PC-3 (cell line): ENCODE measurements around the gene ANK3. TPM values are rescaled to one million over a fixed set of nuclear protein-coding genes. Genes with fewer than 3 reads are reported as not detected.

Source experiments
- ATAC-seq: fragments of 200-7000 bp; cut with Tn5 transposase; 2 replicates; pipeline ENCODE4 v1.9.1; 2020; ENCODE audit warnings: mild to moderate bottlenecking, moderate library complexity
- BruUV-seq: library from RNA; stranded (reverse); fragments of 400-500 nt; replicated peaks from 2 replicates; lab custom pipeline; 2021; lab: Mats Ljungman, UMichigan
- CTCF ChIA-PET: fragments of 300-600 bp; sonication (Branson Sonifier 250); formaldehyde crosslinking; loops from one replicate; lab custom pipeline; 2022; ENCODE audit warnings: antibody characterized with exemption; lab: Charles Lee
- POLR2A ChIA-PET: fragments of 300-600 bp; sonication (Branson Sonifier 250); formaldehyde crosslinking; loops from one replicate; lab custom pipeline; 2022; ENCODE audit warnings: antibody characterized with exemption; ENCODE audit not compliant: unreplicated experiment; lab: Charles Lee
- DNase-seq: peaks from one replicate; pipeline ENCODE4 v3.0.0-alpha.2; 2015
- H2AFZ ChIP-seq: fragments of 300-600 bp; sonication (generic); 2 replicates; pipeline ENCODE4 v1.6.0; 2016; ENCODE audit warnings: antibody characterized with exemption, low read length
- H3F3A ChIP-seq: fragments of 300-600 bp; sonication (generic); one replicate; pipeline ENCODE4 v1.6.0; 2017; ENCODE audit warnings: antibody characterized with exemption, low read length, control low read depth, mild to moderate bottlenecking; ENCODE audit not compliant: unreplicated experiment
- H3K27ac ChIP-seq: fragments of 300-600 bp; sonication (generic); 2 replicates; pipeline ENCODE4 v1.5.1; 2016; ENCODE audit warnings: mild to moderate bottlenecking, low read length
- H3K27me3 ChIP-seq: fragments of 300-600 bp; sonication (generic); 2 replicates; pipeline ENCODE4 v1.6.1; 2016; ENCODE audit warnings: low read length, mixed read lengths
- H3K36me3 ChIP-seq: fragments of 300-600 bp; sonication (generic); 2 replicates; pipeline ENCODE4 v1.6.1; 2016; ENCODE audit warnings: low read depth, mixed run types, low read length, mixed read lengths
- H3K4me1 ChIP-seq: fragments of 300-600 bp; sonication (generic); 2 replicates; pipeline ENCODE4 v1.5.1; 2016; ENCODE audit warnings: low read length; ENCODE audit not compliant: insufficient read depth
- H3K4me2 ChIP-seq: fragments of 300-600 bp; sonication (generic); 2 replicates; pipeline ENCODE4 v1.6.0; 2016; ENCODE audit warnings: low read length
- H3K4me3 ChIP-seq: fragments of 300-600 bp; sonication (generic); 2 replicates; pipeline ENCODE4 v1.5.1; 2016; ENCODE audit warnings: mild to moderate bottlenecking, low read length, mixed read lengths
- H3K79me2 ChIP-seq: fragments of 300-600 bp; sonication (generic); 2 replicates; pipeline ENCODE4 v1.6.1; 2017; ENCODE audit warnings: low read length, mixed read lengths
- H3K9ac ChIP-seq: fragments of 300-600 bp; sonication (generic); 2 replicates; pipeline ENCODE4 v1.6.0; 2016; ENCODE audit warnings: mild to moderate bottlenecking, low read length
- H3K9me2 ChIP-seq: fragments of 300-600 bp; sonication (generic); replicated peaks from 2 replicates; pipeline ENCODE4 v1.6.1; 2016; ENCODE audit warnings: mixed run types, low read length, mixed read lengths
- H3K9me3 ChIP-seq: fragments of 300-600 bp; sonication (generic); 2 replicates; pipeline ENCODE4 v1.6.1; 2016; ENCODE audit warnings: low read length, mixed read lengths
- H4K20me1 ChIP-seq: fragments of 300-600 bp; sonication (generic); 2 replicates; pipeline ENCODE4 v1.6.1; 2016; ENCODE audit warnings: low read length, mixed read lengths
- CTCF ChIP-seq: fragments of 300-600 bp; sonication (generic); conservative IDR thresholded peaks from 2 replicates; pipeline ENCODE4 v1.5.1; 2017; ENCODE audit warnings: antibody characterized with exemption, low read depth, mild to moderate bottlenecking, low read length
- EZH2 ChIP-seq: fragments of 300-600 bp; sonication (generic); IDR thresholded peaks from one replicate; pipeline ENCODE4 v1.6.1; 2017; ENCODE audit warnings: antibody characterized with exemption, mild to moderate bottlenecking, low read length; ENCODE audit not compliant: unreplicated experiment
- EZH2phosphoT487 ChIP-seq: fragments of 300-600 bp; sonication (generic); IDR thresholded peaks from 2 replicates; pipeline ENCODE4 v1.6.1; 2018; ENCODE audit warnings: mild to moderate bottlenecking, antibody characterized with exemption, low read length, borderline replicate concordance
- intact Hi-C: fragments of 100-400 bp; cut with micrococcal nuclease; formaldehyde crosslinking; loops from 2 replicates; pipeline ENCODE4 v1.9.0; 2023
- total RNA-seq: library from RNA; depleted of rRNA; stranded (reverse); fragments of >200 nt; gene quantifications from 2 replicates; pipeline ENCODE4 v1.2.3, GENCODE V29; 2014

ANK3 gene
- total RNA-seq, 1 experiment from 2014 or later = 29.5 TPM

- H3K4me3 ChIP-seq = no peak overlapping the region
- no peaks in the 10 kb centered on the region for H3K27me3 ChIP-seq
- H2AFZ ChIP-seq = no peak overlapping the region
- H3K4me2 ChIP-seq = no peak overlapping the region
- CTCF ChIA-PET = interaction anchor here (0.7 to 2.0 kb wide), 3 partner anchors 85 to 105 kb away, joined by 3 to 18 read pairs (median 7); no protein-coding TSS in a partner anchor
- no peaks in the 10 kb centered on the region for H3K9me2 ChIP-seq
- no peaks in the 10 kb centered on the region for H3K36me3 ChIP-seq
- no peak overlapping the region for H3K27ac ChIP-seq
- ATAC-seq (no peak), DNase-seq (no peak)
- no peak overlapping the region for H3K9ac ChIP-seq
- H3K4me1 ChIP-seq = peaks cover 22% of the 10 kb centered on the region
- POLR2A ChIA-PET = interaction anchor here (0.5 kb wide), 1 partner anchor 93 kb away, joined by 3 read pairs; no protein-coding TSS in a partner anchor
- H3K9me3 ChIP-seq = no peaks in the 10 kb centered on the region
- H4K20me1 ChIP-seq = no peaks in the 10 kb centered on the region
- no TSS peak for BruUV-seq
- TF ChIP-seq EZH2phosphoT487 (no peak), EZH2 (no peak), CTCF (no peak)
- H3F3A ChIP-seq = no peaks in the 10 kb centered on the region
- H3K79me2 ChIP-seq = no peaks in the 10 kb centered on the region
- intact Hi-C loops = loop anchor here (1.0 to 10.0 kb wide), 6 partner anchors 37 to 343 kb away; no protein-coding TSS in a partner anchor
These were observed 181.8 kb downstream of the ANK3 start for GRCh38 chr10:60207894-60208293.

DNA sequence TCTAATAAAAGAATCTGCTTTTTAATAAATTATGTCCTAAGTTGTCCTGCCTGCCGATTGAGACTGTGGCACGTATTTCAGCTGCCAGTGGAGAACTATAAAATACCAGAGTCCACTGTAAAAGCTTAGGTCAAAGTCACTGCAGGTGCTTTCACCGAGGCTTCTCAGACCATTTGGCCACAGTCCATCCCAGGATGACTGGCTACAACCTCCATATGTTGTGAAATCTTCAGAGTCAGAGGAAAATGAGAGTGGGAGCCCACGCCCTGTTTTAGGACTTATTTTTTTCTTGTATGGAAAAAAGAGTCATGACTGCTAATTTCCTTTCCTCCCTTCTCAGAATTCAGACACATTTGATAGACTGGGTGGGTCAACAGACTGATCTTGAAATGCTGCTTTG is 182.9 kb downstream of the ANK3 start:
- Histone ChIP-seq H2AFZ (no peak overlapping the region), H3K4me1 (peaks cover 22% of the 10 kb centered on the region), H3K4me2 (no peak overlapping the region; the same call in 1 of the 2 replicates), H3K9ac (no peak overlapping the region), H3K79me2 (no peaks in the 10 kb centered on the region), H3K4me3 (no peak overlapping the region), H3K27ac (no peak overlapping the region), H3K27me3 (no peaks in the 10 kb centered on the region), H3K9me2 (no peaks in the 10 kb centered on the region), H3F3A (no peaks in the 10 kb centered on the region), H3K36me3 (no peaks in the 10 kb centered on the region), H3K9me3 (no peaks in the 10 kb centered on the region), H4K20me1 (no peaks in the 10 kb centered on the region)
- CTCF ChIA-PET = interaction anchor here (1.7 to 2.0 kb wide), 2 partner anchors 92 to 227 kb away, joined by 7 to 18 read pairs; no protein-coding TSS in a partner anchor
- POLR2A ChIA-PET = no interaction called here
- no peak for ATAC-seq
- DNase-seq = peak; percentile 74
- TF ChIP-seq EZH2 (no peak), CTCF (no peak), EZH2phosphoT487 (no peak)
- BruUV-seq = no TSS peak
- intact Hi-C loops = loop anchor here (5.0 to 10.0 kb wide), 2 partner anchors 164 to 342 kb away; no protein-coding TSS in a partner anchor

- TF ChIP-seq EZH2 (no peak), CTCF (no peak), EZH2phosphoT487 (no peak)
- ATAC-seq (no peak), DNase-seq (peak; percentile 30)
- ChIA-PET CTCF (interaction anchor here (1.1 to 1.7 kb wide), 2 partner anchors 91 to 228 kb away, joined by 6 to 7 read pairs; no protein-coding TSS in a partner anchor), POLR2A (no interaction called here)
- H3K9ac ChIP-seq = no peak overlapping the region
- no peaks in the 10 kb centered on the region for H3K79me2 ChIP-seq
- H3F3A ChIP-seq = no peaks in the 10 kb centered on the region
- no peak overlapping the region for H3K27ac ChIP-seq
- intact Hi-C loops = loop anchor here (1.0 to 10.0 kb wide), 4 partner anchors 19 to 341 kb away; no protein-coding TSS in a partner anchor
- no peaks in the 10 kb centered on the region for H3K27me3 ChIP-seq
- no TSS peak for BruUV-seq
- no peak overlapping the region for H3K4me2 ChIP-seq
- no peaks in the 10 kb centered on the region for H4K20me1 ChIP-seq
- no peak overlapping the region for H3K4me3 ChIP-seq
- H2AFZ ChIP-seq = no peak overlapping the region
- H3K36me3 ChIP-seq = no peaks in the 10 kb centered on the region
- no peaks in the 10 kb centered on the region for H3K9me2 ChIP-seq
- H3K9me3 ChIP-seq = no peaks in the 10 kb centered on the region
- H3K4me1 ChIP-seq = peaks cover 22% of the 10 kb centered on the region
These were observed 183.9 kb downstream of the ANK3 start for GRCh38 chr10:60205741-60206140.
